GM19438 (cell line): Measurements from ENCODE around the gene FAM43A.
A peak's percentile ranks its signal among the peaks of the same experiment; 100 is the strongest.

Source experiments
- ATAC-seq: cut with Tn5 transposase; IDR thresholded peaks from one replicate; pipeline ENCODE4 v1.9.1; 2021; ENCODE audit warnings: low read depth; ENCODE audit not compliant: unreplicated experiment

Gene FAM43A

GRCh38 chr3:194675081-194675640, 10.5 kb upstream of the FAM43A start:
- no peak for ATAC-seq

DNA sequence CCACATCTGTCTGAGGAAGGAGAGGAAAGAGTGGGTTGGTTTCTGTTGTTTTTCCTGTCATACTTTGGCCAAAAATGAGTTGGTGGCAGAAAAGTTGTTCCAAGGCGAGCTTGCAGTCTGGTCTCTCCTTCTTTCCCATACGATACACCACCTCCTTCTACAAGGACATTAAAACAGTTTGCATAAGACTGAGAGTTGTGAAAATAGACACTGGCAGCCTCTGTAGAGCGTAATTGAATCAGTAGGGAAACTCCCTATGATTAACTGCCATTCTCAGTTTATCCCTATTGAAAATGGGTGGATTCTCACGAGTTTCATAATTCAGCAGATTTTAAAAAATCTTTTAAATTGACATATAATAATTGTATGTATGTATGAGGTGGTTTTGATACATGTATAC, 10.0 kb upstream of the FAM43A start:
- ATAC-seq = no peak

DNA sequence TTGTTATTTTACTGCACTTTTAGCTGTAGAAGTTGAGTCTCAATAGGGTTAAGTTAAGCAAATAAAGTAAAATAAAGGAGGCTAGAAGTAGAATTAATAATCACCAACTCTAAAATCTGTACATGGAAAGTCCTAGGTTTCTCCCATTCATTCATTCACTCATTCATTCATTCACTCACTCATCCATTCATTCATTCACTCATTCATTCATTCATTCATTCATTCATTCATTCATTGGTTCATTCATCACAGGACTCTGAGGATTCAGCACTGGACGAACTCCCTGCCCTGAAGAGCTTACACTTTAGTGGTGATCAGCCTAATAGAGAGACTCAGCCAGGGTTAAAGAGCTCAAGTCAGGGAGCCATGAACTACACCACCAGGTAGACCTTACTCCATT, 9.2 kb upstream of the FAM43A start:
- no peak for ATAC-seq

DNA sequence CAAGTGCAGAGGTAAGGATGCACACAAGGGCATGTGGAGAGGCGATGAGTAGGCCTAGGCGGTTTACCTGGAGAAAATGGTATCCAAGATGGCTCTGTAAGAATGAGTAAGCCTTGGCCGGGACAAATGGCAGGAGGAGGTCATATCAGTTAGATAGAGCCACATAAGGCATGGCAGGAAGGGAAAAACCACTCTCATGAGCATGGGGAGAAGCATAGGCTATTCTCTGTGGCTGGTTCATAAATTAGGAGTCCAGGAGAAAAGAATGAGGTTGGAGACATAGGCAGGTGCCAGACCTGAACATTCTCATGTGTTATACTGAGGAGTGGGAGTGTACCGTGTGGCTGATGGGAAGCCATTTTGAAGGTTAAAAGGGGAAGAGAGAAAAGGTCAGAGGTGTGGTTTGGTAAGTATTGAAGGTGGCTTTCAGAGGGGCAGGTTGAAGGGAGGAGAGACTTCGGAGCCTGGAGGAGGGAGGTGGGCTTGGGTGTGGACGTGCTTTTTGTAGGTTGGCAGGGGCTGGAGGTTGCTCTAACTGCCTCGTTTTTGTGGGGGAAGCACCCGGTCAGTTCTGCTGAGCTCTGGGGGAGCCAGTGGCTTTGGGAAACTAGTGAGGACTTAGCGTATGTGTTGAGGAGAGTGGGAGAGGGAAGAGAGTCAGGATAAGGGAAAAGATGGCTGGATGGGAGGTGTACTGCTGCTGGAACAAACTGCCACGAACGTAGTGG, 4.6 kb upstream of the FAM43A start:
- ATAC-seq = no peak

- ATAC-seq = no peak
Measured at GRCh38 chr3:194682189-194682693, 3.4 kb upstream of the FAM43A start.

DNA sequence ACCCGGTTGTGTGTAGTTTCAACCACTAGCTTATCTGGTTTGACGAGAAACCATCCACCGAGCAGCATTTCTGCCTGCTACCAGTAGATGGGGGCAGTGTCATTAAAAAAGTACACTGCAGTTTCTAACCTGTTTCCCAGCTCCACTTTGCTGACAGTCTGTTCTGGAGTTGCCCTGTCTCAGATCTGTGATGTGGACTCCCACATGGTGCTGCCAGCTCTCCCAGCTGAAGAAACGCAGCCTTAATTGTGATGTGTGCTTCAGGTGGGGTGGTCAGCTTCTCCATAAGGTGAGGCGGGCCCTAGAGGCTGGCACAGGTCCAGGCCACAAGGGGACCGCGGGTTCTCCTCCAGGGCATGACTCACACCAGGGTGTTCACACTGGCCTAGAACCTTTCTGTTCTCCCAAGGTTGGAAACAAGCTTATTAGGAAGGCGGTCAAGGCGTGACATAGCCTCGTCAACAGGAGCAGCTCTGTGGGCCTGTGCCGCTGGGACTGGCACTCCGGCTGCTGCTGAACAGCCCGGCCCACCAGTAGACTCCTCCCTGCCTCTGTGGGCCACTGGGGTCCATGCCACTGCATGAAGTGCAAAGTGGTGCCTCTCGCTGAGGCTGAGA, 2.9 kb upstream of the FAM43A start:
- peak; percentile 34 for ATAC-seq

DNA sequence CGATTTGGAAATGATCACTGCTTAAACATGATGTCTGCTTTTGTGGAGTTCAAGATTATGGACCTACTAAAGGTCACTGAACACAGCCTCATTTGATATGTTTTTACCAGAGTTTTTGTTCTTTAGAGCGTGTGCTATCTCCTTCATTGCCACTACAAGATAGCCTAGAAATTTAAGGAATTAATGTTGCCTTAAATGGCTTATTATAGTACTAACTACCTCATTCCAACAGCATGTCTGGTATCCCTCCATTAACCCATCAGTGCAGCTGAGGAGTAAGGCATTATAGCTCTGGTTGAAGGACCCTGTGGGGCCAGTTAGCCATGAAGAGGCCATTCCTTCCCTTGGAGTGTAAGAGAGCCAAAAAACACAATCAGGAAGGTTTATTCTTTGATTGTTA, 2.3 kb upstream of the FAM43A start:
- ATAC-seq = no peak

DNA sequence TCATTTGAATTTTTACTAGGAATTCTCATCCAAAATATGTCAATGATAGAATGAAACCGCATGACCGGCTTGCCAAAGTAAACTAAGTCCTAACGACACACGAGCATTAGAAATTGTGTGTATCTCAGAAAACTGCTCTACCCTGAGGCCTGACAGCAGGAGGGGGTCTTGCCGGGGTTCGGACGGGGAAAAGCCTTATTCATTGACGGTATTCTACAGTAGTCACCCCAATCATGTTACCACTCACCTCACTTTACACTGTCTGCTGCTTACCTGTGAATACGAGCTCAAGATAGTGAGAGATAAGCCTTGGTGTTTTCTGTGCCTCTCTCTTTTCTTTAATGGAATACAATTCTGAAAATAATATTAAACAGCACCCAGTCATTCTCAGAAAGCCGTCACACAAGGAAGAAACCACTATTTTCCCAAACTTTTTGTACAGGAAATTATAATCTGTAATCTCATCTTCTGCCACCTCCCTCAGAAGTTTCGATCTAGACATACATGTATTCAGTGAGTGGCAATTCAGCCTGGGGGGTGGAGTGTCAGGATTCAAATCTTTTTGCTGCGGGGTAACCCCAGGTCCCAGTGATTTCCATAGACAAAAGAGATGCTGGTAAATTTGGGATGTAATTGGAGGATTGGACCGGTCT, 492 bp upstream of the FAM43A start:
- ATAC-seq = no peak

DNA sequence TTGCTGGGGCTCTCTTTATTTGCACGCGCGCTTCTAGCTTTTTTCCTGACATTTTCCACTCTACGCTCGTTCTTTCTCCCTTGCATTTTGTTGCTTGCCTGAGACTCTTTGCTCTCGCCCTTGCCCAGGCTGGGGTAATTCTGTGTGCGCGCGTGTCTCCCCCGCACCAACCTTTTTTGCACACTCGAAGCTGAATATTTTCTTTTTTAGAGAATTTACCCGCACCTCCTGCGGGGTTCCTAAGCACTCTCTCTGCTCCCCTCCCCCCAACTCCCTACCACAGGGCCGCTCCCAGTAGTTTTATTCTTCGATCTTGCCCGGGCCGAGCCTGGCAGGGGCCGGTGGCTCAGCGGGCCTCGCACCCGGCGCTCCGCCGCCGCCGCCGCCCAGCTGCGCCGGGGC, 732 bp downstream of the FAM43A start:
- no peak for ATAC-seq

GRCh38 chr3:194686816-194687637, 1.3 kb downstream of the FAM43A start:
- ATAC-seq = peak; percentile 3

- ATAC-seq = peak; percentile 31
Measured at GRCh38 chr3:194687638-194688199, 2.0 kb downstream of the FAM43A start.

GRCh38 chr3:194688200-194688740, 2.6 kb downstream of the FAM43A start:
- peak; percentile 40 for ATAC-seq

GRCh38 chr3:194688946-194689345, 3.3 kb downstream of the FAM43A start:
- ATAC-seq = no peak

- ATAC-seq = no peak
Measured at GRCh38 chr3:194689493-194689944, 3.8 kb downstream of the FAM43A start.

DNA sequence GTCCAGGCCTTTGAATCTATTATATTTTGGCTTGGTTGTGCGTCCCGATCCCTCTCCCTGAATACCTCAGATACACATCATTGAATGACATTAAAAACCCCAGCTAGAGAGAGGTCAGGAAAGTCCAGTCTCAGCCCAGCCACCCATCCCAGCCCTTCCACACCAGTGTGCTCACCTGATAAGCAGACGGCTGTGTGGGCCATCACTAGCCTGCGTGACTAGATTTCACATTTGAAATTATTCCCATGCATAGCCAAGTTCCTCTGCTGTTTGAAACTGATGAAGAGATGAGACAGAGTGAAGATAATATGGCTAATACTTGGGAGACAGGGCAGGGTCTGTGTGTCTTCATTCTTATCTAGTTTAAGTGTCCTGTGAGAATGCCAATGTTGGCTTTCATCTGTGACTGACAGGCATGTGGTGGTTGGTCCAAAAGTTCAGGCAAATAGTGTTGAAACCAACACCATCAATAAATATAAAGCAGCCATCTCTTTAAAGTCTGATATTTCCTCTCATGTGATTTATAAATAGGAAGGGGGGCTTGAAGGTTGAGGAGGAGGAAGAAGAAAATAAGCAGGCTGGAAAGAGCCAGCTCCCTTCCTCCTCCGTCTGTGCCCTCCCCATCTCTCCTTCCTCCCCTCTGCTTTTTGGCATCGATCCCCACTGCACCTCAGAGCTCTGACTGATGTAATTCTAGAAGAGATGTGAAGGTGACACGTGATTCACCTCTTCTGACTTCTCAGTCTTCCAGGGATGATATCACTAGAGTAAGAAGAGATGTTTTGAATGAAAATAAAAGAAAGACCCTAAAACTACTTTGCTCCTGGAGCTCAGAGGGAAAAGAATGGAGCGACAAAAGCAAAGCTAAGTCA, 5.1 kb downstream of the FAM43A start:
- no peak for ATAC-seq

DNA sequence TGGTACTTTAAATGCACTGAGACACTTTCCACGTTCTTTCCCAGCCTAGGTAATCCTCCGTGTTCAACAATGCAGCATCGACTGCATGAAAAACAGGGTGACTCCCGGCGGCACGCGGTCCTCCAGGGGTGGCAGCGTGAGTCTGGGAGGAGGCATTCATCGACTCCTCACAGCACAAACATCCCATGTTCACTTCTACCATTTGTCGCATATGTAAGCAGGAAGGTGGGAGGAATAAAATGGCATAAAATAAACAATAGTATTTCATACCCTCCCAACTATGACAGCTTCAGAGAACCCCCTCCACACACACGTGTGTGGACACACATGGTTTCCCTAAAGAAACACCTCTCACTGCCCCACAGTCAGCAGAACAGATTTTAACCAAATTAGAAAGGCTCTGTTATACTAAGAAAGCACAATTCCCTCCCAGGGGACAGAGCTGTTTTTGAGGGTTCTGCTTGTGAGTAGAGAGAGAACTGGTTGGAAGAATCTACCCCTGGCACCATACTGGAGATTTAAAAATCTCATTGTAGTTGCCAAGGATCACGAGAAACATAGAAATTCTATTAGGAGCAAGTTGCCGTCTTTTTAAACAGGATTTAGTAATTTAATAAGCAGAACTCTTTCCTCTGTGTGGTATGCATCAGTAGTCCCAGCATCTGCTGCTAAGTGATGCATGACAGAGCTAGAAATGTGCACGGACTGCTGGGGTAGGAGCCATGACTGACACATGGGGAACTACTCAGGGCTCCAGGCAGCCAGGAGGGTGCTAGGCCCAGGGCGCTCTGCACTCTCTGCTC, 6.0 kb downstream of the FAM43A start:
- peak; percentile 53 for ATAC-seq

- no peak for ATAC-seq
Measured at GRCh38 chr3:194696702-194697101, 11.0 kb downstream of the FAM43A start.

DNA sequence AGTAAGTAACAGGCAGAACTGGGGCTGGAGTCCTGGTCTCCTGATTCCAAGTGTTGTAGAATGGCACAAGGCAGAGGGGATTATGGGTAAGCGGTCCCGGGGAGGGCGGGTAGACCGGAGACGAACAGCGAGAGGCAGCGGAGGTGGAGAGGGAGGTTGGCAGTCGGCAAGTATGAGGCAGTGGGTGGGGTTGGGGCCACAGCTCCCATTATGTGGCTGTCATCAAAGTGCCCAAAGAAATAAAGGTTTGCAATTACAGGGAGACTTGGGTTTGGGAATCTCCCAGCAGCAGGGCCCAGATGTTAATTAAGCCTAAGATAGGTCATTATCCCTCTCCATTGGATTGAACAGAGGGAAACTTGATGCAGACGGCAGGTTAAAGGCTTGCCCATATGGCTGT, 16.9 kb downstream of the FAM43A start:
- no peak for ATAC-seq
